Smooth muscle cell (in vitro differentiated cells): ENCODE results near the gene RRAD. TPM values are rescaled to one million over a fixed set of nuclear protein-coding genes. Genes with fewer than 3 reads are reported as not detected.

Source experiments
- DNase-seq: peaks from one replicate; lab custom pipeline; 2025; ENCODE audit not compliant: unreplicated experiment; lab: John Stamatoyannopoulos, UW
- H2AFZ ChIP-seq: fragments of 200-600 bp; sonication (generic); 2 replicates; pipeline ENCODE4 v1.6.0; 2016; ENCODE audit warnings: antibody characterized with exemption, low read depth, mild to moderate bottlenecking
- H3F3A ChIP-seq: fragments of 200-600 bp; sonication (generic); 2 replicates; pipeline ENCODE4 v1.6.0; 2017; ENCODE audit warnings: antibody characterized with exemption, low read depth
- H3K27ac ChIP-seq: fragments of 200-600 bp; sonication (generic); 2 replicates; pipeline ENCODE4 v1.5.1; 2016; ENCODE audit warnings: low read depth, mild to moderate bottlenecking
- H3K27me3 ChIP-seq: fragments of 200-600 bp; sonication (generic); 2 replicates; pipeline ENCODE4 v1.6.1; 2016; ENCODE audit warnings: low read depth, mild to moderate bottlenecking
- H3K36me3 ChIP-seq: fragments of 200-600 bp; sonication (generic); 2 replicates; pipeline ENCODE4 v1.5.1; 2016; ENCODE audit warnings: low read depth
- H3K4me1 ChIP-seq: fragments of 200-600 bp; sonication (generic); 2 replicates; pipeline ENCODE4 v1.5.1; 2016; ENCODE audit warnings: low read depth
- H3K4me2 ChIP-seq: fragments of 200-600 bp; sonication (generic); 2 replicates; pipeline ENCODE4 v1.6.0; 2016; ENCODE audit warnings: mild to moderate bottlenecking
- H3K4me3 ChIP-seq: fragments of 200-600 bp; sonication (generic); 2 replicates; pipeline ENCODE4 v1.5.1; 2016; ENCODE audit warnings: mild to moderate bottlenecking
- H3K79me2 ChIP-seq: fragments of 200-600 bp; sonication (generic); 2 replicates; pipeline ENCODE4 v1.6.0; 2016; ENCODE audit warnings: low read depth, mild to moderate bottlenecking
- H3K9ac ChIP-seq: fragments of 200-600 bp; sonication (generic); 2 replicates; pipeline ENCODE4 v1.6.0; 2016; ENCODE audit warnings: low read depth
- H3K9me3 ChIP-seq: fragments of 200-600 bp; sonication (generic); replicated peaks from 2 replicates; pipeline ENCODE4 v1.5.1; 2016; ENCODE audit warnings: low read depth
- H4K20me1 ChIP-seq: fragments of 200-600 bp; sonication (generic); 2 replicates; pipeline ENCODE4 v1.6.0; 2016; ENCODE audit warnings: low read depth
- CTCF ChIP-seq: fragments of 200-600 bp; sonication (generic); IDR thresholded peaks from 2 replicates; pipeline ENCODE4 v1.5.1; 2017; ENCODE audit warnings: borderline replicate concordance, mild to moderate bottlenecking, antibody characterized with exemption; ENCODE audit not compliant: insufficient read depth, poor library complexity, severe bottlenecking
- WGBS: methylation state at CpG from one replicate; pipeline ENCODE4 v1.1.7; 2016; ENCODE audit warnings: low lambda C conversion rate; 5-methylcytosine and 5-hydroxymethylcytosine counted together
- polyA plus RNA-seq: library from polyadenylated mRNA; unstranded; fragments of >200 nt; fragmentation: Nextera tagmentation; extraction: Ambion mirVana; gene quantifications from 2 replicates; pipeline ENCODE4 v1.2.1, GENCODE V29; 2016
- total RNA-seq: library from RNA; depleted of rRNA; stranded (reverse); fragments of >200 nt; gene quantifications from 2 replicates; pipeline ENCODE4 v1.2.3, GENCODE V29; 2014

The RRAD gene
- total and polyA plus RNA-seq, 2 experiments from 2014 or later, result 7.6 to 27.5 TPM

GRCh38 chr16:66942981-66943380 is 17.6 kb upstream of the RRAD start:
- H3F3A ChIP-seq, result peaks cover 2% of the 10 kb centered on the region
- no peaks in the 10 kb centered on the region for H3K27me3 ChIP-seq
- H3K4me3 ChIP-seq, result no peak overlapping the region
- H2AFZ ChIP-seq, result no peak overlapping the region
- H3K9me3 ChIP-seq, result no peaks in the 10 kb centered on the region
- H3K27ac ChIP-seq, result no peak overlapping the region
- 98% methylated on average over 5 of the region's 5 CpGs for WGBS
- H3K4me1 ChIP-seq, result no peaks in the 10 kb centered on the region
- DNase-seq, result no peak
- peaks cover 12% of the 10 kb centered on the region for H4K20me1 ChIP-seq
- no peak for TF ChIP-seq CTCF
- H3K36me3 ChIP-seq, result no peaks in the 10 kb centered on the region
- no peaks in the 10 kb centered on the region for H3K79me2 ChIP-seq
- H3K9ac ChIP-seq, result no peak overlapping the region
- no peak overlapping the region for H3K4me2 ChIP-seq

DNA sequence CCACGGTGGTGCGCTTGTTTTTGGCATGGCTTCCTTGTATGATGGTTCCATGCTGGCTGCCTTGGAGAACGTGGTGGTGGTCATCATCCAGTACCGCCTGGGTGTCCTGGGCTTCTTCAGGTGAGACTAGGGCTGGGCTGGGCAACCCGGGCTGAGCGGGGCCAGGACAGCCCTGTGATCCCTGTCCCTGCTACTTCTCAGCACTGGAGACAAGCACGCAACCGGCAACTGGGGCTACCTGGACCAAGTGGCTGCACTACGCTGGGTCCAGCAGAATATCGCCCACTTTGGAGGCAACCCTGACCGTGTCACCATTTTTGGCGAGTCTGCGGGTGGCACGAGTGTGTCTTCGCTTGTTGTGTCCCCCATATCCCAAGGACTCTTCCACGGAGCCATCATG is 14.9 kb upstream of the RRAD start:
- Histone ChIP-seq H3K27ac (no peak overlapping the region), H3K79me2 (peaks cover 15% of the 10 kb centered on the region), H3K9ac (no peak overlapping the region), H3K27me3 (no peaks in the 10 kb centered on the region), H2AFZ (no peak overlapping the region), H4K20me1 (peaks cover 25% of the 10 kb centered on the region), H3K4me3 (no peak overlapping the region), H3K4me1 (peaks cover 9% of the 10 kb centered on the region), H3K9me3 (no peaks in the 10 kb centered on the region), H3K36me3 (no peaks in the 10 kb centered on the region), H3K4me2 (no peak overlapping the region), H3F3A (no peaks in the 10 kb centered on the region)
- 96% methylated on average over 16 of the region's 16 CpGs for WGBS
- no peak for DNase-seq
- no peak for TF ChIP-seq CTCF

DNA sequence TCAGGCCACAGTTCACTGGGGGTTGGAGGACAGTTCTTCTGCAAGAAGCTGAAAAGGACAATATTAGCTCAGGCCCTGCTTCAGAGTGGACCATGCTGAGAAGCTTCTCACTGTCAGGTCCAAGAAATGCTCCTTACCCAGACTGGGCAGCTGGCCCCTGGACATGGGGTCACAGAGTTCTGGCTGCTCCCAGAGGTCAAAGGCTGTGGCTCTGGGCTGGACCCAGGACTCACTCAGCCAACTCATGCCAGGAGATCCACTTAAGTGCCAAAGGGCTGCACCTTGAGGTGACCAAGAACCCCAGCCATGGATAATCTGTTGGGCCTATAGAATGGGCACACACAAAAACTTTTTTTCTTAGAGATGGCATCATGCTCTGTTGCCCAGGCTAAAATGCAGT is 14.0 kb upstream of the RRAD start:
- Histone ChIP-seq H3K36me3 (no peaks in the 10 kb centered on the region), H4K20me1 (peaks cover 25% of the 10 kb centered on the region)

More for the DNA sequence above, 14.0 kb upstream of the RRAD start:
- TF ChIP-seq CTCF, result no peak
- Histone ChIP-seq H3K9me3 (no peaks in the 10 kb centered on the region), H3K4me1 (peaks cover 11% of the 10 kb centered on the region), H3F3A (no peaks in the 10 kb centered on the region), H3K27ac (no peak overlapping the region), H3K4me3 (no peak overlapping the region), H3K4me2 (no peak overlapping the region), H3K79me2 (peaks cover 19% of the 10 kb centered on the region), H3K9ac (no peak overlapping the region), H2AFZ (no peak overlapping the region), H3K27me3 (no peaks in the 10 kb centered on the region)
- no peak for DNase-seq
